Measurements from ENCODE around the gene PPP6R2.

PPP6R2 gene

GRCh38 chr22:50483977-50484853, 141.1 kb downstream of the PPP6R2 start:
- DNase-seq (ENCODE audit: low spot score) (no peak), FAIRE-seq (no peak)

GRCh38 chr22:50485221-50486131, 142.3 kb downstream of the PPP6R2 start:
- no peak for DNase-seq (ENCODE audit: low spot score)
- peak; percentile 61 for FAIRE-seq

GRCh38 chr22:50486561-50487289, 143.6 kb downstream of the PPP6R2 start, which contains the start of gene MIOX:
Gene MIOX, plus strand, starts transcription at chr22:50486859. Its CDS starts 39 bp downstream, at chr22:50486898.
- DNase-seq (ENCODE audit: low spot score) (no peak), FAIRE-seq (no peak)

GRCh38 chr22:50487290-50488005, 144.3 kb downstream of the PPP6R2 start:
- FAIRE-seq: no peak
- DNase-seq (ENCODE audit: low spot score): no peak

GRCh38 chr22:50488006-50488677, 145.0 kb downstream of the PPP6R2 start:
- no peak for FAIRE-seq
- no peak for DNase-seq (ENCODE audit: low spot score)

GRCh38 chr22:50488886-50489285, 145.8 kb downstream of the PPP6R2 start:
- no peak for FAIRE-seq
- DNase-seq (ENCODE audit: low spot score): no peak

GRCh38 chr22:50489363-50490243, 146.5 kb downstream of the PPP6R2 start:
- DNase-seq (ENCODE audit: low spot score) (no peak), FAIRE-seq (no peak)

- FAIRE-seq: no peak
Measured at GRCh38 chr22:50490531-50491308, 147.6 kb downstream of the PPP6R2 start.

More at GRCh38 chr22:50490531-50491308, 147.6 kb downstream of the PPP6R2 start:
- DNase-seq (ENCODE audit: low spot score): no peak
